ENCODE results near the gene COX7A1. TPM values are rescaled to one million over a fixed set of nuclear protein-coding genes. Genes with fewer than 3 reads are reported as not detected.
"Not testable (repeated sequence)": the region's sequence is repeated elsewhere in the genome, so short reads cannot be mapped to it uniquely, and the experiment has no call there.

Gene COX7A1
- total RNA-seq, 1 donor from 2014 or later = 79.4 TPM

DNA sequence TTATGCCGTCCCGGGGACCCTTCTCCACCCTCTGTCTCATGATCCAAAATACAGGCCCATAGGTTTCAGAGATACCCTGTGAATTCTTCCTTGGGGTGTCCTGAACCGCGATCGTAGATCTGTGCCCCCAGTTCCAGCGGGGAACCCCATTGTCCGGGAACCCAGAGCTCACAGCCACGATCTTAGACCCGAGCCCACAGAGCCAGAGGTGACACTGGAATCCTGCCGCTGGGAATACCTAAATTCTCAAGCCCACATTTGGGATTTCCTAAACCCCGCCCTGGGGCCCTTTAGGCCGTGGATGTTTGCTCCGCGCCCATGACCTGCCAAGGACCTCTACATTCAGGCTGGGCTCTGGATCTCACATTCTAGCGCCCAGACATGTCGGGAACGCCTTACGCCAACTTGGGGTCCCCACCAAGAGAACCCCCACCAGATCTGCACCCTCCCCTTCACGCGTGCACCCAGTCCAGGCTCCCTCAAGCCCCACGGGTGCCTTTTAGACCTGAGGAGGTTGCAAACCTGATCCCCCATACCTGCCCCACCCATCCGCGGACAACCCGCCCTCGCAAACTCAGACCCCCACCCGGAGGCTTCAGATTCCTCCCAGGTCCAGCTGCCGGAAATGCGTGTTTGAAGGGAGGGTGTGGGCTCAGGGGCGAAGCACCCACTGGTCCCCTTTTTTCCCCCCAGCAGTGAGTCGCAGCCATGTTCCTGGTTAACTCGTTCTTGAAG, 11.8 kb downstream of the COX7A1 start:
- Histone ChIP-seq H3K36me3 (peaks cover 37% of the 10 kb centered on the region), H3K27ac (peak overlapping the region; percentile 97), H3K4me1 (peaks cover 31% of the 10 kb centered on the region), H3K9me3 (no peaks in the 10 kb centered on the region), H3K4me3 (peak overlapping the region; percentile 78), H3K27me3 (no peaks in the 10 kb centered on the region)
- ATAC-seq (peak; percentile 2), DNase-seq (no peak)
- TF ChIP-seq, protein P1, sequence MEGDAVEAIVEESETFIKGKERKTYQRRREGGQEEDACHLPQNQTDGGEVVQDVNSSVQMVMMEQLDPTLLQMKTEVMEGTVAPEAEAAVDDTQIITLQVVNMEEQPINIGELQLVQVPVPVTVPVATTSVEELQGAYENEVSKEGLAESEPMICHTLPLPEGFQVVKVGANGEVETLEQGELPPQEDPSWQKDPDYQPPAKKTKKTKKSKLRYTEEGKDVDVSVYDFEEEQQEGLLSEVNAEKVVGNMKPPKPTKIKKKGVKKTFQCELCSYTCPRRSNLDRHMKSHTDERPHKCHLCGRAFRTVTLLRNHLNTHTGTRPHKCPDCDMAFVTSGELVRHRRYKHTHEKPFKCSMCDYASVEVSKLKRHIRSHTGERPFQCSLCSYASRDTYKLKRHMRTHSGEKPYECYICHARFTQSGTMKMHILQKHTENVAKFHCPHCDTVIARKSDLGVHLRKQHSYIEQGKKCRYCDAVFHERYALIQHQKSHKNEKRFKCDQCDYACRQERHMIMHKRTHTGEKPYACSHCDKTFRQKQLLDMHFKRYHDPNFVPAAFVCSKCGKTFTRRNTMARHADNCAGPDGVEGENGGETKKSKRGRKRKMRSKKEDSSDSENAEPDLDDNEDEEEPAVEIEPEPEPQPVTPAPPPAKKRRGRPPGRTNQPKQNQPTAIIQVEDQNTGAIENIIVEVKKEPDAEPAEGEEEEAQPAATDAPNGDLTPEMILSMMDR (IDR thresholded peaks at IDR 0.05) = no peak
- intact Hi-C loops (cut with DNase I) = no loop called here

DNA sequence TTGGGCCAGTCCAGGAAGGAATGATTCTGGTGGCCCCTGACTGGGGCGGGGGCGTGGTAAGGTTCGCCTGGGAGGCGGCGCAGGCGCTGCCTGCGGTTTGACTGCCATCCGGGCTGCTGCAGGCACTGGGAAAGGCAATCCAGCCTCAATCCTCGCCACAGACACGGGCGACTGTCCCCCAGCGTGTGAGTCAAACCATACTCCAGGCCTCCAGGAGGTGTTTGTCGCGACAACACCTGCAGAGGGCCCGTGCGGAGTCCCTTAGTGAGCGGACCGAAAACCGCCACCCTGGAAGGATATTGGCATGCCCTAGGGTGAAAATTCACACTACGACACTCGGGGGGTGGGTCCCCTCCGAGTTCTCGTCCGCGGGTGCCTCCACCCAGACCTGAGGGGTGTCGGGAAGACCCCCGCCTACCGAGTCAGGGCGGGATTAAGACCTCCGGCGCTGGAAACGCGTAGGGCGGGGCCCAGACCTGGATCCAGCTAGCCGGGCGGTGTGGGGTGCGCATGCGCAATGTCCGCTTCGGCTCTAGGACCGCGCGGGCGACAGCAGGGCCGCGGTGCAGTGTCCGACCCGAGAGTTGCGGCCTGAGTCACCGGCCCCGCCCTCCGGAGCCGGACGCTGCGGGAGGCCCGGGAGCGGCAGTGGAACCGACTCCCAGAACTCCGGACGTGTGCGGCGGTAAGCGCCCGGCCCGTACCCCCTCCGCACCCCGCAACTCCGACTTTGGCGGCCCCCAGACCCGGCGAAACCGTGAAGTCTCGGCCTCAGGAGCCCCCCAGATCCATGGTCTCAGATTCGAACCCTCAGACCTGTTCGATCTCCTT, 12.6 kb downstream of the COX7A1 start, which contains the start of gene CAPNS1:
TSS of gene CAPNS1 (plus strand) at position 594 of the 831 bp plus-strand sequence. CDS start 946 bp downstream, outside the sequence.
- intact Hi-C loops (cut with DNase I) = no loop called here
- ATAC-seq = peak; percentile 91
- Histone ChIP-seq H3K27me3 (no peaks in the 10 kb centered on the region), H3K27ac (peak within 1 kb of the TSS; percentile 97), H3K4me3 (peak within 1 kb of the TSS; percentile 78), H3K4me1 (peaks cover 31% of the 10 kb centered on the region), H3K9me3 (no peaks in the 10 kb centered on the region), H3K36me3 (peaks cover 29% of the 10 kb centered on the region)
- peak; percentile 99 for DNase-seq
- TF ChIP-seq, protein P1 (IDR thresholded peaks at IDR 0.05) = no peak

DNA sequence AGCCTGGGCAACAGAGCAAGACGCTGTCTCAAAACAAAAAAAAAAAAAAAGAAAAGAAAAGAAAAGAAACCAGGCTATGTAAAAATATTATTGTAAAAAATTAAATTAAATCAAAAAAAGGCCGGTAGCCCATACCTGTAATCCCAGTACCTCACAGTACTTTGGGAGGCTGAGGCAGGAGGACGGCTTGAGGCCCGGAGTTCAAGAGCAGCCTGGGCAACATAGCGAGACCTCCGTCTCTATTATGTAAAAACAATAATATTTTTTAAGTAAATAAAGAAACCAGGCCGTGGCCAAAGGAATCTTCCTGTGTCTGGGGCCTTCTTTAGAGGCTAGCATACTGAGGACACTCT, 13.2 kb downstream of the COX7A1 start:
- H3K4me3 ChIP-seq = peak overlapping the region; percentile 78
- peak overlapping the region; percentile 97 for H3K27ac ChIP-seq
- no peak for DNase-seq
- ATAC-seq = no peak
- no peaks in the 10 kb centered on the region for H3K27me3 ChIP-seq
- TF ChIP-seq, protein P1 (IDR thresholded peaks at IDR 0.05) = no peak
- no peaks in the 10 kb centered on the region for H3K9me3 ChIP-seq
- peaks cover 31% of the 10 kb centered on the region for H3K4me1 ChIP-seq
- H3K36me3 ChIP-seq = peaks cover 23% of the 10 kb centered on the region
- intact Hi-C loops (cut with DNase I) = no loop called here

DNA sequence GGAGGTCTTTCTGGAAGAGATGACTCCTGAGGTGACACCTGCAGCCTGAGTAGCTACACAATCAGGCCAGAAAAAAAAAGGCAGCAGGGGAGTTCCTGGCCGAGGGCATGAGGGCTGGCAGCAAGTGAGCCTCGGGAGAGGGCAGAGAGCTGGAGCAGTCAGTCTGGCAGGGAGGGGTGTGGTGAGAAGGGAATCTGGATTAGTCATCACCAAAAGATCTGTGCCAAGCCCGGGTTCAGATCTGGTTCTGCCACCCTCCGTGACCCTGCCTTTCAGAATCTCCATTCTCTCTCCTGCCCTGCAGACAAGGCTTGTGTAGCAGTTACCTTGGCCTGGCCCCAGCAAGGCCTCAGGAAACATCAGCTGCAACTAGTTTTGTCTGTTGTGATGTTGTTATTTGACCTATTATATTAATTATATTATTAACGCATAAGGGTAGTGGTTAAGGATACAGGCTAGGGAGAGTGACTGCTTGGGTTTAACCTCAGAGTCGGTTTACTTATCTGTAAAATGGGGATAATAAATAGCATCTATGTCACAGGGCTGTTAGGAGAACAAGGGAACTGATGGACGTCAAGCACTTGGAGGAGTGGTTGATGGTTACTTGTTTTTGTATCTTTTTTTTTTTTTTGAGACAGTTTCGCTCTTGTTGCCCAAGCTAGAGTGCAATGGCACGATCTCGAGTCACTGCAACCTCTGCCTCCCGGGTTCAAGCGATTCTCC, 15.1 kb downstream of the COX7A1 start:
- Histone ChIP-seq H3K4me3 (no peak overlapping the region), H3K9me3 (no peaks in the 10 kb centered on the region), H3K36me3 (peaks cover 4% of the 10 kb centered on the region), H3K27me3 (no peaks in the 10 kb centered on the region), H3K27ac (peak overlapping the region; percentile 80), H3K4me1 (peaks cover 31% of the 10 kb centered on the region)
- peak; percentile 80 for DNase-seq
- peak; percentile 58 for ATAC-seq
- TF ChIP-seq, protein P1 (IDR thresholded peaks at IDR 0.05) = no peak
- intact Hi-C loops (cut with DNase I) = no loop called here

DNA sequence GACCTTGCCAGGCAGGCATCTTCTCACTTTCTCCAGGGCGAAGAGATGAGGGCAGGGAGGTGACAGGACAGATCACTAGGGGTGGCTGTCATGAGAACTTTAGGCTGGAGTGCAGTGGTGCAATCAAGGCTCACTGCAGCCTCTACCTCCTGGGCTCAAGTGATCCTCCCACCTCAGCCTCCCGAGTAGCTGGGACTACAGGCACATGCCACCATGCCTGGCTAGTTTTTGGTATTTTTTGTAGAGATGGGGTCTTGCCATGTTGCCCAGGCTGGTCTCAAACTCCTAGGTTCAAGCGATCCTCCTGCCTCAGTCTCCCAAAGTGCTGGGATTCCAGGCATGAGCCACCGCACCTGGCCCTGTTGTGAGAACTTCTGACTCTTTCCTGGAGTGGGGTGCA, 17.4 kb downstream of the COX7A1 start:
- H3K27ac ChIP-seq; DNase-seq; H3K9me3 ChIP-seq; H3K4me3 ChIP-seq; intact Hi-C loops (cut with DNase I); ATAC-seq; H3K36me3 ChIP-seq; H3K27me3 ChIP-seq: not testable (repeated sequence)
- H3K4me1 ChIP-seq = peaks cover 24% of the 10 kb centered on the region

DNA sequence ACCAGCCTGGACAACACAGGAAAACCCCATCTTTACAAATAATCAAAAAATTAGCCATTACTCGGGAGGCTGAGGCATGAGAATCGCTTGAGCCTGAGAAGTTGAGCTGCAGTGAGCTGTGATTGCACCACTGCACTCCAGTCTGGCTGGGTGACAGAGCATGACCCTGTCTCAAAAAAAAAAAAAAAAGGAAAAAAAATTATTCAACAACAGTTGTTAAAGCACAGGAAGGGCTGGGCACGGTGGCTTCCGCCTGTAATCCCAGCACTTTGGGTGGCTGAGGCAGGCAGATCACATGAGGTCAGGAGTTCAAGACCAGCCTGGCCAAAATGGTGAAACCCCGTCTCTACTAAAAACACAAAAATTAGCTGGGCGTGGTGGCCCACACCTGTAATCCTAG, 21.0 kb downstream of the COX7A1 start:
- H3K4me3 ChIP-seq; intact Hi-C loops (cut with DNase I); H3K27me3 ChIP-seq; ATAC-seq; H3K36me3 ChIP-seq; H3K9me3 ChIP-seq: not testable (repeated sequence)
- H3K27ac ChIP-seq = peak overlapping the region; percentile 42
- peak; percentile 81 for DNase-seq
- H3K4me1 ChIP-seq = peaks cover 18% of the 10 kb centered on the region

All from upper lobe of right lung (tissue), 1 donor.